ENCODE measurements around the gene S100A13. TPM values are rescaled to one million over a fixed set of nuclear protein-coding genes. Genes with fewer than 3 reads are reported as not detected.

Gene S100A13
- total and polyA plus RNA-seq, 9 of the 15 experiments (the other 6 are each of a cell fraction or from before 2014, with no cell fraction given), result 41.9 to 129 (median 58.0) TPM

DNA sequence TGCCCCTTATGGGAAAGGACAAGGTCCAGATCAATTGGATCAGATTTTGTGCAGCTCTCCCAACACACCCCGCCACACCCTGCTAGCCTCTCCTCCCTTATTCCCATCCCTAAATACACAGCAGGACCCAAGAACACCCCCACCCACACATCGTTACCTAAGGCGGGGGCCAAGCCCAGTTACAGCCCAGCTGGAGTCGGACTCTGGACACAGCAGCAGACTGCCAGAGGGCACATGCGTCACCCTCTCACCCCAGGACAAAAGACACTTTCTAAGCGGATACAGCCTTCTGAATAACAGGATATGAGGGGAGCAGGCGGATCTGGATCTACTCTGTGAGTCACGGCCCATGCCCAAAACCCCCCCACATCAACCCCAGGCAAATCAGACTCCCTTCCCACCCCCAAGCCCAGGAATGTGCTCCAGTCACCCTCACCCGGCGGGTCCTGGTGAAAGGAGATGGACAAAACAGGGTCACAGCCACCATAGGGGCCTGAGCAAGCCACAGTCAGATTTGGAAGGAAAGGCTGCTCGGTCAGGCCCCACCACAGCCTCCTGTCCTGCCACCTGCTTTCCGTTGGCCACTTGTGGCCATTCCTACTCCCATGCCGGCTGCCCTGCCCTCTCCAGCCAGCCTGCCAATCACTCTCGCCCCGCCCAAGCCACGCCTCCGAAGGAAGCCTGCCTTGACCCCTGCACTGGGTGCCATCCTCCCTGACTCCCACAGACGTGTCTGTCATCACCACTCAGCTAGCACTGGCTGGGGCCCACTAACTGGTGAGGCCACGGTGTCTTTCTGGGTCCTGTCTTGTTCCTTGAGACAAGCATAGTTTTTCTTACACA, 18.3 kb downstream of the S100A13 start (continued):
- TF ChIP-seq, protein P1, sequence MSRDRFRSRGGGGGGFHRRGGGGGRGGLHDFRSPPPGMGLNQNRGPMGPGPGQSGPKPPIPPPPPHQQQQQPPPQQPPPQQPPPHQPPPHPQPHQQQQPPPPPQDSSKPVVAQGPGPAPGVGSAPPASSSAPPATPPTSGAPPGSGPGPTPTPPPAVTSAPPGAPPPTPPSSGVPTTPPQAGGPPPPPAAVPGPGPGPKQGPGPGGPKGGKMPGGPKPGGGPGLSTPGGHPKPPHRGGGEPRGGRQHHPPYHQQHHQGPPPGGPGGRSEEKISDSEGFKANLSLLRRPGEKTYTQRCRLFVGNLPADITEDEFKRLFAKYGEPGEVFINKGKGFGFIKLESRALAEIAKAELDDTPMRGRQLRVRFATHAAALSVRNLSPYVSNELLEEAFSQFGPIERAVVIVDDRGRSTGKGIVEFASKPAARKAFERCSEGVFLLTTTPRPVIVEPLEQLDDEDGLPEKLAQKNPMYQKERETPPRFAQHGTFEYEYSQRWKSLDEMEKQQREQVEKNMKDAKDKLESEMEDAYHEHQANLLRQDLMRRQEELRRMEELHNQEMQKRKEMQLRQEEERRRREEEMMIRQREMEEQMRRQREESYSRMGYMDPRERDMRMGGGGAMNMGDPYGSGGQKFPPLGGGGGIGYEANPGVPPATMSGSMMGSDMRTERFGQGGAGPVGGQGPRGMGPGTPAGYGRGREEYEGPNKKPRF (IDR thresholded peaks at IDR 0.05; ENCODE audit: low read depth, low read length), result no peak
- TF ChIP-seq ZNF143 (CRISPR knock-in tag; IDR thresholded peaks at IDR 0.05), result no peak
- no peak for TF ChIP-seq TSC22D4 (tag; IDR thresholded peaks at IDR 0.05)
- peak; percentile 82; the same call in 1 of the 2 replicates for TF ChIP-seq CTBP1 (IDR thresholded peaks at IDR 0.05; ENCODE audit: borderline replicate concordance)
- TF ChIP-seq CAMTA2 (CRISPR knock-in tag; conservative IDR thresholded peaks at IDR 0.05), result no peak
- TF ChIP-seq ARID2 (IDR thresholded peaks at IDR 0.05), result no peak
- TF ChIP-seq, protein P2, sequence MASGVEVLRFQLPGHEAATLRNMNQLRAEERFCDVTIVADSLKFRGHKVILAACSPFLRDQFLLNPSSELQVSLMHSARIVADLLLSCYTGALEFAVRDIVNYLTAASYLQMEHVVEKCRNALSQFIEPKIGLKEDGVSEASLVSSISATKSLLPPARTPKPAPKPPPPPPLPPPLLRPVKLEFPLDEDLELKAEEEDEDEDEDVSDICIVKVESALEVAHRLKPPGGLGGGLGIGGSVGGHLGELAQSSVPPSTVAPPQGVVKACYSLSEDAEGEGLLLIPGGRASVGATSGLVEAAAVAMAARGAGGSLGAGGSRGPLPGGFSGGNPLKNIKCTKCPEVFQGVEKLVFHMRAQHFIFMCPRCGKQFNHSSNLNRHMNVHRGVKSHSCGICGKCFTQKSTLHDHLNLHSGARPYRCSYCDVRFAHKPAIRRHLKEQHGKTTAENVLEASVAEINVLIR (CRISPR knock-in tag; IDR thresholded peaks at IDR 0.05), result no peak
- TF ChIP-seq HMG20A (CRISPR knock-in tag; conservative IDR thresholded peaks at IDR 0.05), result no peak
- TF ChIP-seq, protein P3, sequence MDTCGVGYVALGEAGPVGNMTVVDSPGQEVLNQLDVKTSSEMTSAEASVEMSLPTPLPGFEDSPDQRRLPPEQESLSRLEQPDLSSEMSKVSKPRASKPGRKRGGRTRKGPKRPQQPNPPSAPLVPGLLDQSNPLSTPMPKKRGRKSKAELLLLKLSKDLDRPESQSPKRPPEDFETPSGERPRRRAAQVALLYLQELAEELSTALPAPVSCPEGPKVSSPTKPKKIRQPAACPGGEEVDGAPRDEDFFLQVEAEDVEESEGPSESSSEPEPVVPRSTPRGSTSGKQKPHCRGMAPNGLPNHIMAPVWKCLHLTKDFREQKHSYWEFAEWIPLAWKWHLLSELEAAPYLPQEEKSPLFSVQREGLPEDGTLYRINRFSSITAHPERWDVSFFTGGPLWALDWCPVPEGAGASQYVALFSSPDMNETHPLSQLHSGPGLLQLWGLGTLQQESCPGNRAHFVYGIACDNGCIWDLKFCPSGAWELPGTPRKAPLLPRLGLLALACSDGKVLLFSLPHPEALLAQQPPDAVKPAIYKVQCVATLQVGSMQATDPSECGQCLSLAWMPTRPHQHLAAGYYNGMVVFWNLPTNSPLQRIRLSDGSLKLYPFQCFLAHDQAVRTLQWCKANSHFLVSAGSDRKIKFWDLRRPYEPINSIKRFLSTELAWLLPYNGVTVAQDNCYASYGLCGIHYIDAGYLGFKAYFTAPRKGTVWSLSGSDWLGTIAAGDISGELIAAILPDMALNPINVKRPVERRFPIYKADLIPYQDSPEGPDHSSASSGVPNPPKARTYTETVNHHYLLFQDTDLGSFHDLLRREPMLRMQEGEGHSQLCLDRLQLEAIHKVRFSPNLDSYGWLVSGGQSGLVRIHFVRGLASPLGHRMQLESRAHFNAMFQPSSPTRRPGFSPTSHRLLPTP (IDR thresholded peaks at IDR 0.05; ENCODE audit: borderline replicate concordance, extremely low read depth, insufficient read length), result no peak
- no peak for TF ChIP-seq ZNF3 (CRISPR knock-in tag; IDR thresholded peaks at IDR 0.05)
- TF ChIP-seq, protein P4, sequence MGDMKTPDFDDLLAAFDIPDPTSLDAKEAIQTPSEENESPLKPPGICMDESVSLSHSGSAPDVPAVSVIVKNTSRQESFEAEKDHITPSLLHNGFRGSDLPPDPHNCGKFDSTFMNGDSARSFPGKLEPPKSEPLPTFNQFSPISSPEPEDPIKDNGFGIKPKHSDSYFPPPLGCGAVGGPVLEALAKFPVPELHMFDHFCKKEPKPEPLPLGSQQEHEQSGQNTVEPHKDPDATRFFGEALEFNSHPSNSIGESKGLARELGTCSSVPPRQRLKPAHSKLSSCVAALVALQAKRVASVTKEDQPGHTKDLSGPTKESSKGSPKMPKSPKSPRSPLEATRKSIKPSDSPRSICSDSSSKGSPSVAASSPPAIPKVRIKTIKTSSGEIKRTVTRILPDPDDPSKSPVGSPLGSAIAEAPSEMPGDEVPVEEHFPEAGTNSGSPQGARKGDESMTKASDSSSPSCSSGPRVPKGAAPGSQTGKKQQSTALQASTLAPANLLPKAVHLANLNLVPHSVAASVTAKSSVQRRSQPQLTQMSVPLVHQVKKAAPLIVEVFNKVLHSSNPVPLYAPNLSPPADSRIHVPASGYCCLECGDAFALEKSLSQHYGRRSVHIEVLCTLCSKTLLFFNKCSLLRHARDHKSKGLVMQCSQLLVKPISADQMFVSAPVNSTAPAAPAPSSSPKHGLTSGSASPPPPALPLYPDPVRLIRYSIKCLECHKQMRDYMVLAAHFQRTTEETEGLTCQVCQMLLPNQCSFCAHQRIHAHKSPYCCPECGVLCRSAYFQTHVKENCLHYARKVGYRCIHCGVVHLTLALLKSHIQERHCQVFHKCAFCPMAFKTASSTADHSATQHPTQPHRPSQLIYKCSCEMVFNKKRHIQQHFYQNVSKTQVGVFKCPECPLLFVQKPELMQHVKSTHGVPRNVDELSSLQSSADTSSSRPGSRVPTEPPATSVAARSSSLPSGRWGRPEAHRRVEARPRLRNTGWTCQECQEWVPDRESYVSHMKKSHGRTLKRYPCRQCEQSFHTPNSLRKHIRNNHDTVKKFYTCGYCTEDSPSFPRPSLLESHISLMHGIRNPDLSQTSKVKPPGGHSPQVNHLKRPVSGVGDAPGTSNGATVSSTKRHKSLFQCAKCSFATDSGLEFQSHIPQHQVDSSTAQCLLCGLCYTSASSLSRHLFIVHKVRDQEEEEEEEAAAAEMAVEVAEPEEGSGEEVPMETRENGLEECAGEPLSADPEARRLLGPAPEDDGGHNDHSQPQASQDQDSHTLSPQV (IDR thresholded peaks at IDR 0.05), result no peak
- TF ChIP-seq NFRKB (IDR thresholded peaks at IDR 0.05; ENCODE audit: low read depth), result no peak
- TF ChIP-seq ETV5 (CRISPR knock-in tag; IDR thresholded peaks at IDR 0.05; ENCODE audit: low read depth), result no peak
- TF ChIP-seq MYBL2 (IDR thresholded peaks at IDR 0.05; ENCODE audit: low read depth), result no peak
- TF ChIP-seq MYBL2 (CRISPR knock-in tag; IDR thresholded peaks at IDR 0.05; ENCODE audit: borderline replicate concordance), result no peak
- TF ChIP-seq ZKSCAN3 (CRISPR knock-in tag; IDR thresholded peaks at IDR 0.05), result no peak
- no peak for TF ChIP-seq TRIM28 (IDR thresholded peaks at IDR 0.05)
- TF ChIP-seq TRIM24 (IDR thresholded peaks at IDR 0.05), result no peak

All from K562 (cell line).